ENCODE results near the gene ADAM12.

DNA sequence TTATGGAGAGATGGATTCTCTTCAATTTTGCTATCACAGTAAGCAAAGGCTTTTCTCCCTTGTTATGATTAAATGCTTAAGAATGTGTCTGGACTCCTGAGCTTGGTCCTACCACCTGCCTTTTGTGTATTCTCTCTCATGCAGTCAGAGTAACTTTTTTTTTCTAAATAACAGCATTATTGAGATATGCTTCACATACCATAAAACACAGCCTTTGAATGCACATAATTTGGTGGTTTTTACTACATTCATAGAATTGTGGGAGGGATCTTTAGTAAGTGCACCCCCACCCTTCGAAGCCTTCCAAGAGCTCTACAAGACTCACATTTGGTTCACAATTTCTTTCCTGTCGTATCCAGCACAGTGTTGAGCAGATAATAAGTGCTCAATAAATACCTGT is 175.5 kb downstream of the ADAM12 start:
- TF ChIP-seq, protein P1, sequence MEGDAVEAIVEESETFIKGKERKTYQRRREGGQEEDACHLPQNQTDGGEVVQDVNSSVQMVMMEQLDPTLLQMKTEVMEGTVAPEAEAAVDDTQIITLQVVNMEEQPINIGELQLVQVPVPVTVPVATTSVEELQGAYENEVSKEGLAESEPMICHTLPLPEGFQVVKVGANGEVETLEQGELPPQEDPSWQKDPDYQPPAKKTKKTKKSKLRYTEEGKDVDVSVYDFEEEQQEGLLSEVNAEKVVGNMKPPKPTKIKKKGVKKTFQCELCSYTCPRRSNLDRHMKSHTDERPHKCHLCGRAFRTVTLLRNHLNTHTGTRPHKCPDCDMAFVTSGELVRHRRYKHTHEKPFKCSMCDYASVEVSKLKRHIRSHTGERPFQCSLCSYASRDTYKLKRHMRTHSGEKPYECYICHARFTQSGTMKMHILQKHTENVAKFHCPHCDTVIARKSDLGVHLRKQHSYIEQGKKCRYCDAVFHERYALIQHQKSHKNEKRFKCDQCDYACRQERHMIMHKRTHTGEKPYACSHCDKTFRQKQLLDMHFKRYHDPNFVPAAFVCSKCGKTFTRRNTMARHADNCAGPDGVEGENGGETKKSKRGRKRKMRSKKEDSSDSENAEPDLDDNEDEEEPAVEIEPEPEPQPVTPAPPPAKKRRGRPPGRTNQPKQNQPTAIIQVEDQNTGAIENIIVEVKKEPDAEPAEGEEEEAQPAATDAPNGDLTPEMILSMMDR (IDR thresholded peaks at IDR 0.05): no peak
- no peak for TF ChIP-seq POLR2A (IDR thresholded peaks at IDR 0.05)

All from uterus (tissue), 2 donors.